Right ventricle myocardium superior (tissue), 1 donor: Measurements from ENCODE around the gene GLIPR2. TPM values are rescaled to one million over a fixed set of nuclear protein-coding genes. Genes with fewer than 3 reads are reported as not detected.

Experiments used
- ATAC-seq: fragments of 200-7000 bp; cut with Tn5 transposase; one replicate; pipeline ENCODE4 v1.9.1; 2020; ENCODE audit warnings: mild to moderate bottlenecking; ENCODE audit not compliant: poor library complexity
- DNase-seq: peaks from one replicate; pipeline ENCODE4 v3.0.0-alpha.2; 2020
- intact Hi-C: fragments of 100-400 bp; cut with DNase I; formaldehyde crosslinking; loops from one replicate; pipeline ENCODE4 v1.11.2; 2022
- total RNA-seq: library from RNA; stranded (reverse); fragmentation: NEBNext Ultra II Directional; extraction: Animal tissue kit (Norgen Biotek cat#: 25700); gene quantifications from one replicate; pipeline ENCODE4 v1.2.1, GENCODE V29; 2021
- donor health status: DM: no; HTN: yes; CAD: no; lungs with severe emphysema.

Gene GLIPR2
- total RNA-seq, 1 donor from 2014 or later, result 6.7 TPM

GRCh38 chr9:36140086-36141084, 3.9 kb downstream of the GLIPR2 start:
- ATAC-seq (no peak), DNase-seq (peak; percentile 46)
- intact Hi-C loops, result no loop called here

- intact Hi-C loops, result no loop called here
- ATAC-seq, result no peak
- peak; percentile 59 for DNase-seq
Measured at GRCh38 chr9:36141288-36141687, 4.8 kb downstream of the GLIPR2 start.

GRCh38 chr9:36141761-36142160, 5.2 kb downstream of the GLIPR2 start:
- DNase-seq (no peak), ATAC-seq (no peak)
- intact Hi-C loops, result no loop called here

GRCh38 chr9:36142510-36143244, 6.1 kb downstream of the GLIPR2 start:
- intact Hi-C loops, result no loop called here
- ATAC-seq (peak; percentile 71), DNase-seq (peak; percentile 56)

- DNase-seq, result peak; percentile 44
- no peak for ATAC-seq
- intact Hi-C loops, result no loop called here
Measured at GRCh38 chr9:36143245-36143641, 6.7 kb downstream of the GLIPR2 start.

GRCh38 chr9:36144309-36145232, 8.0 kb downstream of the GLIPR2 start:
- DNase-seq (no peak), ATAC-seq (no peak)
- intact Hi-C loops, result no loop called here

- intact Hi-C loops, result no loop called here
- ATAC-seq (no peak), DNase-seq (no peak)
Measured at GRCh38 chr9:36145970-36146369, 9.4 kb downstream of the GLIPR2 start.

GRCh38 chr9:36146651-36147050, 10.1 kb downstream of the GLIPR2 start:
- intact Hi-C loops, result no loop called here
- ATAC-seq (no peak), DNase-seq (no peak)

GRCh38 chr9:36147441-36148175, 11.1 kb downstream of the GLIPR2 start:
- intact Hi-C loops, result no loop called here
- ATAC-seq, result no peak
- DNase-seq, result peak; percentile 26

GRCh38 chr9:36148311-36149051, 11.9 kb downstream of the GLIPR2 start:
- intact Hi-C loops, result no loop called here
- ATAC-seq (peak; percentile 89), DNase-seq (peak; percentile 97)

- ATAC-seq, result no peak
- intact Hi-C loops, result no loop called here
- no peak for DNase-seq
Measured at GRCh38 chr9:36149197-36149596, 12.7 kb downstream of the GLIPR2 start.

GRCh38 chr9:36150574-36151315, 14.2 kb downstream of the GLIPR2 start:
- intact Hi-C loops, result no loop called here
- DNase-seq (no peak), ATAC-seq (no peak)

- intact Hi-C loops, result no loop called here
- DNase-seq (peak; percentile 82), ATAC-seq (peak; percentile 42)
Measured at GRCh38 chr9:36151316-36152210, 15.0 kb downstream of the GLIPR2 start.

- intact Hi-C loops, result no loop called here
- DNase-seq (no peak), ATAC-seq (no peak)
Measured at GRCh38 chr9:36152741-36153438, 16.4 kb downstream of the GLIPR2 start.

GRCh38 chr9:36153746-36154145, 17.2 kb downstream of the GLIPR2 start:
- no peak for ATAC-seq
- no peak for DNase-seq
- intact Hi-C loops, result no loop called here
